Osteocyte (in vitro differentiated cells): ENCODE results near the gene SCPEP1. TPM values are rescaled to one million over a fixed set of nuclear protein-coding genes. Genes with fewer than 3 reads are reported as not detected.

ENCODE experiments used
- DNase-seq: peaks from one replicate; pipeline ENCODE4 v3.0.0; 2021; ENCODE audit warnings: mixed read lengths; ENCODE audit not compliant: unreplicated experiment; ENCODE audit errors: extremely low spot score
- H3K27ac Mint-ChIP-seq: one replicate; pipeline ENCODE4 v1.8.0; 2021; ENCODE audit warnings: mild to moderate bottlenecking, mixed read lengths; ENCODE audit not compliant: unreplicated experiment
- H3K27me3 Mint-ChIP-seq: one replicate; pipeline ENCODE4 v1.8.0; 2021; ENCODE audit warnings: mixed read lengths; ENCODE audit not compliant: unreplicated experiment
- H3K36me3 Mint-ChIP-seq: one replicate; pipeline ENCODE4 v1.8.0; 2021; ENCODE audit warnings: mixed read lengths; ENCODE audit not compliant: unreplicated experiment
- H3K4me1 Mint-ChIP-seq: one replicate; pipeline ENCODE4 v1.8.0; 2021; ENCODE audit warnings: mixed read lengths; ENCODE audit not compliant: unreplicated experiment
- H3K4me3 Mint-ChIP-seq: one replicate; pipeline ENCODE4 v1.8.0; 2021; ENCODE audit warnings: mild to moderate bottlenecking, moderate library complexity, mixed read lengths; ENCODE audit not compliant: unreplicated experiment
- H3K9me3 Mint-ChIP-seq: one replicate; pipeline ENCODE4 v1.8.0; 2021; ENCODE audit warnings: mixed read lengths; ENCODE audit not compliant: unreplicated experiment
- CTCF ChIP-seq: fragments of 200-600 bp; sonication (generic); IDR thresholded peaks from 2 replicates; pipeline ENCODE4 v1.5.0; 2021; ENCODE audit warnings: antibody characterized with exemption, mild to moderate bottlenecking, moderate library complexity
- total RNA-seq: library from RNA; stranded (reverse); gene quantifications from 2 replicates; pipeline ENCODE4 v1.2.1, GENCODE V29; 2021

SCPEP1 gene
- total RNA-seq, 1 donor from 2014 or later, result 68.9 TPM

GRCh38 chr17:57040571-57040970 lies 62.6 kb downstream of the SCPEP1 start:
- Mint-ChIP-seq H3K36me3 (no peaks in the 10 kb centered on the region), H3K4me3 (no peak overlapping the region), H3K27ac (no peak overlapping the region), H3K9me3 (no peaks in the 10 kb centered on the region), H3K27me3 (peaks cover 50% of the 10 kb centered on the region), H3K4me1 (no peaks in the 10 kb centered on the region)
- DNase-seq, result no peak
- no peak for TF ChIP-seq CTCF

- no peak for TF ChIP-seq CTCF
- H3K27me3 Mint-ChIP-seq, result peaks cover 37% of the 10 kb centered on the region
- no peak for DNase-seq
- H3K27ac Mint-ChIP-seq, result no peak overlapping the region
- H3K36me3 Mint-ChIP-seq, result no peaks in the 10 kb centered on the region
- no peaks in the 10 kb centered on the region for H3K9me3 Mint-ChIP-seq
- H3K4me1 Mint-ChIP-seq, result no peaks in the 10 kb centered on the region
- no peak overlapping the region for H3K4me3 Mint-ChIP-seq
Measured at GRCh38 chr17:57043276-57043675, 65.3 kb downstream of the SCPEP1 start.

- peaks cover 24% of the 10 kb centered on the region for H3K27me3 Mint-ChIP-seq
- TF ChIP-seq CTCF, result no peak
- no peak overlapping the region for H3K4me3 Mint-ChIP-seq
- H3K27ac Mint-ChIP-seq, result no peak overlapping the region
- no peaks in the 10 kb centered on the region for H3K36me3 Mint-ChIP-seq
- no peaks in the 10 kb centered on the region for H3K9me3 Mint-ChIP-seq
- no peaks in the 10 kb centered on the region for H3K4me1 Mint-ChIP-seq
- DNase-seq, result no peak
Measured at GRCh38 chr17:57044976-57045867, 67.3 kb downstream of the SCPEP1 start.

- H3K9me3 Mint-ChIP-seq, result no peaks in the 10 kb centered on the region
- no peak overlapping the region for H3K27ac Mint-ChIP-seq
- peaks cover 21% of the 10 kb centered on the region for H3K27me3 Mint-ChIP-seq
- TF ChIP-seq CTCF, result no peak
- no peak overlapping the region for H3K4me3 Mint-ChIP-seq
- no peak for DNase-seq
- H3K4me1 Mint-ChIP-seq, result no peaks in the 10 kb centered on the region
- no peaks in the 10 kb centered on the region for H3K36me3 Mint-ChIP-seq
Measured at GRCh38 chr17:57045868-57046704, 68.2 kb downstream of the SCPEP1 start.

GRCh38 chr17:57046749-57047148 lies 68.8 kb downstream of the SCPEP1 start:
- Mint-ChIP-seq H3K27ac (no peak overlapping the region), H3K4me1 (no peaks in the 10 kb centered on the region), H3K27me3 (peaks cover 20% of the 10 kb centered on the region), H3K9me3 (no peaks in the 10 kb centered on the region), H3K36me3 (no peaks in the 10 kb centered on the region), H3K4me3 (no peak overlapping the region)
- no peak for TF ChIP-seq CTCF
- no peak for DNase-seq
